Fibroblast of villous mesenchyme (primary cell): ENCODE results near the gene LDHAL6B. TPM values are rescaled to one million over a fixed set of nuclear protein-coding genes. Genes with fewer than 3 reads are reported as not detected.

ENCODE experiments used
- DNase-seq: peaks from one replicate; pipeline ENCODE4 v3.0.0-alpha.2; 2010; ENCODE audit warnings: low read depth
- H3K4me3 ChIP-seq: 2 replicates; pipeline ENCODE4 v1.5.1; 2011; ENCODE audit warnings: low read depth, mild to moderate bottlenecking, low read length
- CTCF ChIP-seq: IDR thresholded peaks from 2 replicates; pipeline ENCODE4 v1.5.1; 2012; ENCODE audit warnings: low read depth, mild to moderate bottlenecking, low read length; ENCODE audit not compliant: insufficient read depth
- total RNA-seq: library from RNA; depleted of rRNA; stranded (reverse); fragments of >200 nt; gene quantifications from 2 replicates; pipeline ENCODE4 v1.2.3, GENCODE V29; 2012

The LDHAL6B gene
- total RNA-seq, 1 donor = not detected

- DNase-seq = no peak
- no peak overlapping the region for H3K4me3 ChIP-seq
- TF ChIP-seq CTCF = no peak
Observed at GRCh38 chr15:59224474-59224873, 17.8 kb downstream of the LDHAL6B start.

DNA sequence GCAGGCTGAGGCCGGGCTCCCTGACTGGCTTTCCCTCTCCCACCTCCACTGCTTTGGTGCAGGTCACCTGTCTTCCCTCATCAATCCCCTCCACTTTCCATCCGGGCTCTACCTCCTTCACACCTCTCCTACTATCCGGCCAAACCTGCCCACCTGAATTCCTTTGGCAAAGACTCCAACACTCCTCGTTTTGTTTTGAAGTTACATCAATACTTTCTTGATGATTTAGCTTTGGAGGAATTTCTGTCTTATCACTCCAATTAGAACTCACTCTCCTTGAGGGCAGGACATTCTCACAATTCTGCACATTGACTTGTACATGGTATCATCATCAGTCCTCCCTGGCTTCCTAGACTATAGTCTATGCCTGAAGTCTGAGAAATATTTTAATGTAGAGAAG, 20.4 kb downstream of the LDHAL6B start:
- no peak overlapping the region for H3K4me3 ChIP-seq
- TF ChIP-seq CTCF = no peak
- DNase-seq = no peak

DNA sequence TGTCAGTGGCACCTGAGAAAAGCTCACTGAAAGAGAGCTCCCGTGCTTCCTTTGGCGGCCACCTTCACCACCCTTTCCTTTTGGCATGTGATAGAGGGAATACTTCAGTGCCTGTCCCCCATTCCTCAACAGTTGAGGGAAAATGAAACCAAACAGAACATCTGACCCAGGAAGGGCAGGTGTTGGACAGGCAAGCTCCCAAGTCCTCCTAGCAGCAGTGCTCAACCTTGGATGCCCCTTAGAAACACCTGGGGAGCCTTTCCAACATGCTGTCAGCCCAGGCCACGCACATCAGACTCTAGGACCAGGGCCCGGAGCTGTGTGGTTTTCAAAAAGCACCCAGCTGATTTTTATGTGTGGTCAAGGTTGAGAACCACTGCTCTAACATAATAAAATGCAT, 22.4 kb downstream of the LDHAL6B start:
- no peak for DNase-seq
- TF ChIP-seq CTCF = no peak
- H3K4me3 ChIP-seq = no peak overlapping the region

DNA sequence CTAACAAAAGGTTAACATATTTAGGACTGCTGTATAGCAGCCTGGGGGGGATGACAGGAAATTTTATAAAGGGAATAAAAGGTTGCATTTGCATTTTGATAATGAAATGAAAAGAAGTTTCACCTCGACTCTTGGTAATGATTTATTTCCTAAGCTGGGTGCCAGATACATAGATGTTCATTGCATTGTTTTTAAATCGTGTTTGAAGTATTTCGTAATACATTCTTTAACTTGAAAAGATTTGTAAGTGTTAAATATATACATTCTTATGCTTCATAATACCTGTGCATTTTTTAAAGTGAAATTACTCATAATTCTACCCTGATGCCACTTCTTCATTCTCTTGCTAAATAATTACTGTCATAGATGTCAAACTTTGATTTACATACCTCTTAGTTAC, 22.8 kb downstream of the LDHAL6B start:
- TF ChIP-seq CTCF = no peak
- no peak for DNase-seq

GRCh38 chr15:59230531-59231055, 23.9 kb downstream of the LDHAL6B start:
- no peak for TF ChIP-seq CTCF
- no peak for DNase-seq
- no peak overlapping the region for H3K4me3 ChIP-seq

More for the DNA sequence above, 22.8 kb downstream of the LDHAL6B start:
- no peak overlapping the region for H3K4me3 ChIP-seq

DNA sequence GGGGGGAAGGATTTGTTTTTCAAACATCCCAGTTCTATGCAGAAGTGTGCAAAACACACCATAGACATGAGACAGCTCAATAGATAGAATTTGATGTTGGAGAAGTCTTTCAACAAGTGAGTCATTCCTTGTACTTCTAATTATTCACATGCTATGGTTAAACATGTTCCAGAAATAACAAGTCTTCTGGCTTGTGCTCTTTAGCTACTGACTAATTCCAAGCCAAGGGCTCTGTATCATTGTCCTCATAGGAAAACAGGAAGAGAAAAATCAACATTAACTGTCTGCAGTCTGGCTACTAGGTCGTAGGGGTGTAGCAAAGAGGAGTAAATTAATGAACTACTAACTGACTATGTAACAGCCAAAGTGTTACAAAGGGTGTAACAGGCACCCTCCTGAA, 25.8 kb downstream of the LDHAL6B start:
- no peak for TF ChIP-seq CTCF
- no peak overlapping the region for H3K4me3 ChIP-seq
- peak; percentile 79 for DNase-seq

- TF ChIP-seq CTCF = no peak
- no peak for DNase-seq
Observed at GRCh38 chr15:59236394-59236793, 29.8 kb downstream of the LDHAL6B start.

More at GRCh38 chr15:59236394-59236793, 29.8 kb downstream of the LDHAL6B start:
- no peak overlapping the region for H3K4me3 ChIP-seq
